Mammary epithelial cell (primary cell): ENCODE results near the gene ZBED4.

Experiments used
- CTCF ChIP-seq, 2 donors: IDR thresholded peaks in 1 of 2; conservative IDR thresholded peaks in 1 of 2; 2 replicates each; pipeline ENCODE4 v1.5.1; 2011 to 2012; ENCODE audit warnings: inconsistent platforms in 2 of 2, low read length in 2 of 2, mild to moderate bottlenecking in 2 of 2, control low read depth in 1 of 2, low read depth in 1 of 2; ENCODE audit not compliant: insufficient read depth in 1 of 2; ENCODE audit errors: extremely low read depth in 1 of 2
- EZH2 ChIP-seq: IDR thresholded peaks from 2 replicates; pipeline ENCODE4 v1.6.1; 2012; ENCODE audit warnings: low read length, inconsistent platforms, borderline replicate concordance

GRCh38 chr22:49910229-49911155 is 56.8 kb downstream of the ZBED4 start:
- TF ChIP-seq CTCF (conservative IDR thresholded peaks at IDR 0.05 in 1 of 2, IDR thresholded peaks at IDR 0.05 in 1 of 2; ENCODE audit: extremely low read depth in 1 of 2, insufficient read depth in 1 of 2, low read depth in 1 of 2, low read length in 2 of 2): no peak
- TF ChIP-seq EZH2: no peak
